ENCODE data around the gene ATP1A3. TPM values are rescaled to one million over a fixed set of nuclear protein-coding genes. Genes with fewer than 3 reads are reported as not detected.

ATP1A3 gene
- total RNA-seq, 1 experiment from 2014 or later: 34.7 TPM

DNA sequence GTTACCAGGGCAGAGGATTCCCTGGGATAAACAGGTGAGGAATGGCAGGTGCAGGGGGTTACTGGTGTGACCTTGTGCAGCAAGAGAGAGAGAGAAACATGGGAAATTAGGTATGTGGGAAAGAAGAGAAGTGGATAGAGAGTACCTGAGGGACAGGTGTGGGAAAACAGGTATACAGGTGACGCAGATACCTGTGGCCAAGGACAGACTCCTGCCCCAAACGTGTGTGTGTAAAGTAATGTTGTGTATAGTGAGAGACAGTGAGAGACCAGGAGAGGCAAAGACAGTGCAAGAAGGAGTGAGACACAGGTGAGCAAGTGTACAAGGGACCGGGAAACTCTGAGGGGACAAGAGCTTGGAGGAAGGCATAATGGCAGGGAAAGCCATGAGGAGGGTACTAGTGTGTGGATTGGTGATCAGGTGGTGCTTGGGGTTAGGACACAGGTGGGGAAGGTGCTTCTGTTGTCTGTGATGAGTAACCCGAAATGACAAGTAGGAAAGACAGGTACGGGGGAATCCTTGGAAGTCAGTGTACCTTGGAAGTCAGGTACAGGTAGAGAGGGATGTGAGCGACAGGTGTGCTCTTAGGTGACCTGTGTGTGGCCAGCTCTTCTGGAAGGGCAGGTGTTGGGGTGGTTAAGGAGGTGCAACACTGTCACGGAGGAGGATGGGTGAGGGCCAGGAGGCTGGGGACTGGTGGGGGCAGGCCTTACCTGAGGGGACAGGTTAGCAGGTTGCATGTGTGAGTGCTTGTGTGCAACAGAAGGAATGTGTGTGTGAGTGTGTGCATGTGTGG lies 68.6 kb downstream of the ATP1A3 start:
- no peak overlapping the region for H3K4me3 ChIP-seq (replicated peaks in 1 of 2; ENCODE audit: low read depth in 1 of 2, low read length in 2 of 2)
- TF ChIP-seq, protein P1, sequence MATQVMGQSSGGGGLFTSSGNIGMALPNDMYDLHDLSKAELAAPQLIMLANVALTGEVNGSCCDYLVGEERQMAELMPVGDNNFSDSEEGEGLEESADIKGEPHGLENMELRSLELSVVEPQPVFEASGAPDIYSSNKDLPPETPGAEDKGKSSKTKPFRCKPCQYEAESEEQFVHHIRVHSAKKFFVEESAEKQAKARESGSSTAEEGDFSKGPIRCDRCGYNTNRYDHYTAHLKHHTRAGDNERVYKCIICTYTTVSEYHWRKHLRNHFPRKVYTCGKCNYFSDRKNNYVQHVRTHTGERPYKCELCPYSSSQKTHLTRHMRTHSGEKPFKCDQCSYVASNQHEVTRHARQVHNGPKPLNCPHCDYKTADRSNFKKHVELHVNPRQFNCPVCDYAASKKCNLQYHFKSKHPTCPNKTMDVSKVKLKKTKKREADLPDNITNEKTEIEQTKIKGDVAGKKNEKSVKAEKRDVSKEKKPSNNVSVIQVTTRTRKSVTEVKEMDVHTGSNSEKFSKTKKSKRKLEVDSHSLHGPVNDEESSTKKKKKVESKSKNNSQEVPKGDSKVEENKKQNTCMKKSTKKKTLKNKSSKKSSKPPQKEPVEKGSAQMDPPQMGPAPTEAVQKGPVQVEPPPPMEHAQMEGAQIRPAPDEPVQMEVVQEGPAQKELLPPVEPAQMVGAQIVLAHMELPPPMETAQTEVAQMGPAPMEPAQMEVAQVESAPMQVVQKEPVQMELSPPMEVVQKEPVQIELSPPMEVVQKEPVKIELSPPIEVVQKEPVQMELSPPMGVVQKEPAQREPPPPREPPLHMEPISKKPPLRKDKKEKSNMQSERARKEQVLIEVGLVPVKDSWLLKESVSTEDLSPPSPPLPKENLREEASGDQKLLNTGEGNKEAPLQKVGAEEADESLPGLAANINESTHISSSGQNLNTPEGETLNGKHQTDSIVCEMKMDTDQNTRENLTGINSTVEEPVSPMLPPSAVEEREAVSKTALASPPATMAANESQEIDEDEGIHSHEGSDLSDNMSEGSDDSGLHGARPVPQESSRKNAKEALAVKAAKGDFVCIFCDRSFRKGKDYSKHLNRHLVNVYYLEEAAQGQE (IDR thresholded peaks at IDR 0.05; ENCODE audit: low read depth): no peak
- TF ChIP-seq, protein P2, sequence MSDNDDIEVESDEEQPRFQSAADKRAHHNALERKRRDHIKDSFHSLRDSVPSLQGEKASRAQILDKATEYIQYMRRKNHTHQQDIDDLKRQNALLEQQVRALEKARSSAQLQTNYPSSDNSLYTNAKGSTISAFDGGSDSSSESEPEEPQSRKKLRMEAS (IDR thresholded peaks at IDR 0.05): no peak
- TF ChIP-seq, protein P3, sequence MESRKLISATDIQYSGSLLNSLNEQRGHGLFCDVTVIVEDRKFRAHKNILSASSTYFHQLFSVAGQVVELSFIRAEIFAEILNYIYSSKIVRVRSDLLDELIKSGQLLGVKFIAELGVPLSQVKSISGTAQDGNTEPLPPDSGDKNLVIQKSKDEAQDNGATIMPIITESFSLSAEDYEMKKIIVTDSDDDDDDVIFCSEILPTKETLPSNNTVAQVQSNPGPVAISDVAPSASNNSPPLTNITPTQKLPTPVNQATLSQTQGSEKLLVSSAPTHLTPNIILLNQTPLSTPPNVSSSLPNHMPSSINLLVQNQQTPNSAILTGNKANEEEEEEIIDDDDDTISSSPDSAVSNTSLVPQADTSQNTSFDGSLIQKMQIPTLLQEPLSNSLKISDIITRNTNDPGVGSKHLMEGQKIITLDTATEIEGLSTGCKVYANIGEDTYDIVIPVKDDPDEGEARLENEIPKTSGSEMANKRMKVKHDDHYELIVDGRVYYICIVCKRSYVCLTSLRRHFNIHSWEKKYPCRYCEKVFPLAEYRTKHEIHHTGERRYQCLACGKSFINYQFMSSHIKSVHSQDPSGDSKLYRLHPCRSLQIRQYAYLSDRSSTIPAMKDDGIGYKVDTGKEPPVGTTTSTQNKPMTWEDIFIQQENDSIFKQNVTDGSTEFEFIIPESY (IDR thresholded peaks at IDR 0.05; ENCODE audit: extremely low read depth, insufficient replicate concordance, low read length): no peak
- TF ChIP-seq RAD21 (IDR thresholded peaks at IDR 0.05; ENCODE audit: low read depth): no peak
- TF ChIP-seq POLR2AphosphoS5 (IDR thresholded peaks at IDR 0.05; ENCODE audit: low read depth, low read length): no peak
- TF ChIP-seq CEBPB (IDR thresholded peaks at IDR 0.05; ENCODE audit: low read depth): no peak
- TF ChIP-seq SRF (IDR thresholded peaks at IDR 0.05; ENCODE audit: low read depth): no peak
- TF ChIP-seq, protein P4, sequence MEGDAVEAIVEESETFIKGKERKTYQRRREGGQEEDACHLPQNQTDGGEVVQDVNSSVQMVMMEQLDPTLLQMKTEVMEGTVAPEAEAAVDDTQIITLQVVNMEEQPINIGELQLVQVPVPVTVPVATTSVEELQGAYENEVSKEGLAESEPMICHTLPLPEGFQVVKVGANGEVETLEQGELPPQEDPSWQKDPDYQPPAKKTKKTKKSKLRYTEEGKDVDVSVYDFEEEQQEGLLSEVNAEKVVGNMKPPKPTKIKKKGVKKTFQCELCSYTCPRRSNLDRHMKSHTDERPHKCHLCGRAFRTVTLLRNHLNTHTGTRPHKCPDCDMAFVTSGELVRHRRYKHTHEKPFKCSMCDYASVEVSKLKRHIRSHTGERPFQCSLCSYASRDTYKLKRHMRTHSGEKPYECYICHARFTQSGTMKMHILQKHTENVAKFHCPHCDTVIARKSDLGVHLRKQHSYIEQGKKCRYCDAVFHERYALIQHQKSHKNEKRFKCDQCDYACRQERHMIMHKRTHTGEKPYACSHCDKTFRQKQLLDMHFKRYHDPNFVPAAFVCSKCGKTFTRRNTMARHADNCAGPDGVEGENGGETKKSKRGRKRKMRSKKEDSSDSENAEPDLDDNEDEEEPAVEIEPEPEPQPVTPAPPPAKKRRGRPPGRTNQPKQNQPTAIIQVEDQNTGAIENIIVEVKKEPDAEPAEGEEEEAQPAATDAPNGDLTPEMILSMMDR (IDR thresholded peaks at IDR 0.05 in 2 of 3, conservative IDR thresholded peaks at IDR 0.05 in 1 of 3; ENCODE audit: borderline replicate concordance in 1 of 3, insufficient read depth in 1 of 3, low read depth in 2 of 3, low read length in 2 of 3): no peak
- no peak overlapping the region for H2AFZ ChIP-seq (ENCODE audit: low read depth, low read length, poor library complexity, severe bottlenecking)
- no peak overlapping the region for H3K9ac ChIP-seq (ENCODE audit: low read length)
- ATAC-seq (no peak), DNase-seq (ENCODE audit: low read depth, low spot score) (no peak)
- intact Hi-C loops (cut with micrococcal nuclease): loop anchor here (5.0 kb wide), 1 partner anchor 43 kb away; the partner anchor contains the start of gene ARHGEF1
- CTCF ChIA-PET: no interaction called here
- no peak overlapping the region for H3K27ac ChIP-seq (ENCODE audit: low read depth, low read length)
- H3K9me3 ChIP-seq (ENCODE audit: control insufficient read depth in 1 of 2, insufficient read depth in 1 of 2, low read depth in 1 of 2, low read length in 2 of 2): no peaks in the 10 kb centered on the region
- no peaks in the 10 kb centered on the region for H3K79me2 ChIP-seq (ENCODE audit: insufficient read depth, low read length)
- H4K20me1 ChIP-seq (ENCODE audit: insufficient read depth): no peaks in the 10 kb centered on the region
- RAD21 ChIA-PET (ENCODE audit: low non-redundant PET in 1 of 2, low total read pairs in 2 of 2, uncharacterized antibody in 2 of 2, unreplicated experiment in 2 of 2): no interaction called here
- peaks cover 12 to 23% of the 10 kb centered on the region in 2 experiments for H3K4me1 ChIP-seq (ENCODE audit: control insufficient read depth in 1 of 2, insufficient read depth in 2 of 2, low read length in 2 of 2)
- no peaks in the 10 kb centered on the region for H3K27me3 ChIP-seq (ENCODE audit: insufficient read depth, low read length)
- no peaks in the 10 kb centered on the region for H3K9me2 ChIP-seq (ENCODE audit: insufficient read depth)
- POLR2A ChIA-PET: no interaction called here
- no TSS peak for BruUV-seq (replicated peaks)
- H3K4me2 ChIP-seq (ENCODE audit: low read length): no peak overlapping the region
- no peaks in the 10 kb centered on the region for H3K36me3 ChIP-seq (ENCODE audit: control insufficient read depth in 1 of 2, insufficient read depth in 2 of 2, low read length in 2 of 2)
